Measurements from ENCODE around the gene HYCC1. TPM values are rescaled to one million over a fixed set of nuclear protein-coding genes. Genes with fewer than 3 reads are reported as not detected.
A peak's percentile ranks its signal among the peaks of the same experiment; 100 is the strongest.

The HYCC1 gene
- total RNA-seq (10 to 100 TPM in 1 of 6 donors, 1 to 10 TPM in 5; 7.6 to 15.5 (median 9.5) TPM), polyA plus RNA-seq (1 to 10 TPM; 3.8 TPM)

DNA sequence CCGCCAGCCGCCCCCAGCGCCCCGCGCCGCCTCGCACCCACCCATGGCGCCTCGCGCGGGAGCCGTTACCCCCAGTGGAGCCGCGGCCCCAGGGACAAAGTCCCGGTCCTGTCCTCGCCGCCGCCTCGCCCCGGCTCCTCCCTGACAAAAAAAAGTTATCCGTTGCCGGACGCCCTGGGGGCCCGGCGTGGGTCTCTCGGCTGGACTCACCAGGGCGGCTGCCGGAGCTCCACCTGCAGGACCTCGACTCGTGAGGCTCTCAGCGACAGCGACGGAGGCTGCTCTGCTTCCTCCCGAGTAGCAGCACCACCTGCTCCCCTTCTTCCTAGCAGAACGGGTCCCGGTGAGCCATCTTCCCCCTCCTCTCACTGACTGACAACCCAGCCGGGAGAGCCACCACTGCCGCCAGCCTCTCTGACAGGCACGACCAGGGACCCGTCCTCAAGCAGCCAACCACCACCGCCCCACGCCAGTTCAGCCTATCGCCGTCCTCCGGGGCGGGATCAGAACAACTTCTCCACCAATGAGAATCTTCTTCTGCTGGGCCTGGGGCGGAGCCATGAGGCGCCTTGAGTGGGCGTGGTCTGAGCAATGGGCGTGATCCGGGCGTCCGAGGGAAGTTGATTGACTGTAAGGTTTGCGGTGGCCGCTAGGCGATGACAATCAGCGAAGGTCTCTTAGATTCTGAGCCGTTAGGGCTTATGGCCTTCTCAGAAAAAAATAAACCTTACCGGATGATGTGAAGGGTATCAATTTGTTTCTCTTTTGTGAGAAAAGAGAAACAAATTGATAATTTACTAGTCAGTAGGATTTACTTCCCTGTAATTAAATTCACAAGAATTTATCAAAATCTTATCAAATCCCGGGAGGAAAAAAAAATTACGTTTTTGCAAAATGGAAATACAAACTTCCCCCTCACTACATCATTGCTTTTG lies at the start of gene HYCC1:
Gene HYCC1 (minus strand): TSS at position 416 of the 935 bp plus-strand sequence. CDS start 23,019 bp downstream, outside the sequence.
- Histone ChIP-seq H3K9me3 (no peaks in the 10 kb centered on the region), H3K4me1 (peaks cover 0 to 11% (median 5%) of the 10 kb centered on the region in 3 donors), H3K27me3 (no peaks in the 10 kb centered on the region), H3K4me3 (peak within 1 kb of the TSS; percentile 68 to 89 (median 77)), H3K36me3 (no peaks in the 10 kb centered on the region), H3K27ac (peak within 1 kb of the TSS; percentile 23 to 67 (median 57))
- intact Hi-C loops (cut with DNase I), result no loop called here
- 0 to 1% methylated on average over 57 to 61 of the region's 61 CpGs for WGBS, 2 donors
- peak; percentile 98 to 100 (median 99) for ATAC-seq
- TF ChIP-seq, protein P1, sequence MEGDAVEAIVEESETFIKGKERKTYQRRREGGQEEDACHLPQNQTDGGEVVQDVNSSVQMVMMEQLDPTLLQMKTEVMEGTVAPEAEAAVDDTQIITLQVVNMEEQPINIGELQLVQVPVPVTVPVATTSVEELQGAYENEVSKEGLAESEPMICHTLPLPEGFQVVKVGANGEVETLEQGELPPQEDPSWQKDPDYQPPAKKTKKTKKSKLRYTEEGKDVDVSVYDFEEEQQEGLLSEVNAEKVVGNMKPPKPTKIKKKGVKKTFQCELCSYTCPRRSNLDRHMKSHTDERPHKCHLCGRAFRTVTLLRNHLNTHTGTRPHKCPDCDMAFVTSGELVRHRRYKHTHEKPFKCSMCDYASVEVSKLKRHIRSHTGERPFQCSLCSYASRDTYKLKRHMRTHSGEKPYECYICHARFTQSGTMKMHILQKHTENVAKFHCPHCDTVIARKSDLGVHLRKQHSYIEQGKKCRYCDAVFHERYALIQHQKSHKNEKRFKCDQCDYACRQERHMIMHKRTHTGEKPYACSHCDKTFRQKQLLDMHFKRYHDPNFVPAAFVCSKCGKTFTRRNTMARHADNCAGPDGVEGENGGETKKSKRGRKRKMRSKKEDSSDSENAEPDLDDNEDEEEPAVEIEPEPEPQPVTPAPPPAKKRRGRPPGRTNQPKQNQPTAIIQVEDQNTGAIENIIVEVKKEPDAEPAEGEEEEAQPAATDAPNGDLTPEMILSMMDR (IDR thresholded peaks at IDR 0.05), result peak; percentile 39 to 66 (median 59)
- DNase-seq, result peak; percentile 96 to 99 (median 99)
- FAIRE-seq, result peak; percentile 95

DNA sequence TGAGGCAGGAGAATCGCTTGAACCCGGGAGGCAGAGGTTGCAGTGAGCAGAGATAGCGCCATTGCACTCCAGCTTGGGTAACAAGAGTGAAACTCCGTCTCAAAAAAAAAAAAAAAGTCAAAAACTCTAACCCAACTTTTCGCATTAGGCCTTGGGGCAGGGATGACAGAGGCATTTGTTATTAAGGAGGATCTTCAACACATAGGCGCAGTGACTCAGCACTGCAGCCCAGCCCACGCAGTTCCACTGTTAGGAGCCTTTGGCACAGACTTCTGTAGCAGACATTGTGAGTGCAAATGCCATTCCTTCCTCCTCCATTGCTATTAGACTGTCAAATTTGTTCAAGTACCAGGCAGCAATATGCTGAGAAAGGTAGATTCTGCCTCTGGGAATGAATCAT lies 48.5 kb upstream of the HYCC1 start:
- no peak for ATAC-seq
- Histone ChIP-seq H3K27me3 (no peaks in the 10 kb centered on the region), H3K36me3 (no peaks in the 10 kb centered on the region), H3K9me3 (no peaks in the 10 kb centered on the region), H3K4me3 (no peak overlapping the region), H3K27ac (no peak overlapping the region), H3K4me1 (no peaks in the 10 kb centered on the region)
- FAIRE-seq, result no peak
- TF ChIP-seq, protein P1 (IDR thresholded peaks at IDR 0.05), result no peak
- 91 to 93% methylated on average over 7 of the region's 7 CpGs for WGBS, 2 donors
- DNase-seq, result no peak
- intact Hi-C loops (cut with DNase I), result loop anchor here in 1 of 3 donors (10.0 kb wide), 1 partner anchor 508 kb away; no protein-coding TSS in a partner anchor

DNA sequence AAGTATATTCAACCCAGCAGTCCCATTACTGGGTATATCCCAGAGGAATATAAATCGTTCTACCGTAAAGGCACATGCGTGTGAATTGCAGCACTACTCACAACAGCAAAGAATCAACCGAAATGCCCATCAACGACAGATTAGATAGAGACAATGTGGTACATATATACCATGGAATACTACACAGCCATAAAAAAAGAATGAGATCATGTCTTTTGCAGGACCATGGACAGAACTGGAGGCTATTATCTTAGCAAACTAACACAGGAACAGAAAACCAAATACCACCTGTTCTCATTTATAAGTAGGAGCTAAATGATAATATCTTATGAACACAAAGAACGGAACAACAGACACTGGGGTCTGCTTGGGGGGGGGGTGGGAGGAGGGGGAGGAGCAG lies 47.4 kb upstream of the HYCC1 start:
- no peak for FAIRE-seq
- intact Hi-C loops (cut with DNase I), result loop anchor here in 1 of 3 donors (10.0 kb wide), 1 partner anchor 507 kb away; no protein-coding TSS in a partner anchor

DNA sequence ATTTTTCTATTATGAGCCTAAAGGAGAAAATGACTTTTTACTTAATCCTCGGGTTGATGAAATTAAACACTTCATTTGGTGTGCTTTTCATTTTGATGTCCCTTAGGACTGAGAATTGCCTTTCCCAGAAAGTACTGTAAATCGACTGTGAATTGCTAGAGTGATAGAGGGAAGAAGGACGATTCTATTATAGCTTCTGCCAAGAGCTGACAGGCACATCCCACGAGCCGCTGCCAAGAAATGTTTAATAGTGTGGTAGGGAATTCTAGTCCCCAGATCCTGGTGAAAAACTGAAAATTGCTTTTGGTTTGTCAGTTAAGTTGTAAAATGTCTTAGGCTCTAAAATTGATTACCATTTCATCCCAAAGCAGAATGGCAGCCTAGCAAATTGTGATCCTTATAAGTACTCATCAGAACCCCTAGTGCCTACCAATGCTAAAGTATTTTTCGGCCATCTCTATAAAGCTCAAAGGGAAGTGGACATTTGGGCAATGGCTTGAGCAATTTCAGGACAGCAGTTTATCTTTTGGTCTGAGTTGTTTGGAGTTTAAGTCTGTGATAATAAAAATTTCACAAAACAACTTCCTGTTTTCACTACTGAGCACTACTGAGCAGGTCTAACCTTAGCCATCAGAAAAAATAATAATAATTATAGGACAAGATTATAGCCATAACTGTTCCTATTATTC lies 44.6 kb upstream of the HYCC1 start:
- no peaks in the 10 kb centered on the region for H3K4me1 ChIP-seq
- no peaks in the 10 kb centered on the region for H3K27me3 ChIP-seq
- FAIRE-seq (no peak), ATAC-seq (no peak), DNase-seq (no peak)
- H3K27ac ChIP-seq, result no peak overlapping the region
- 47 to 55% methylated on average over 6 of the region's 6 CpGs for WGBS, 2 donors
- H3K4me3 ChIP-seq, result no peak overlapping the region
- TF ChIP-seq, protein P1 (IDR thresholded peaks at IDR 0.05), result no peak
- intact Hi-C loops (cut with DNase I), result loop anchor here in 2 of 3 donors (10.0 kb wide), 2 partner anchors 334 to 504 kb away; partner anchors contain the start of gene IL6 (in 1 of the 2)
- no peaks in the 10 kb centered on the region for H3K9me3 ChIP-seq
- H3K36me3 ChIP-seq, result no peaks in the 10 kb centered on the region

More for the DNA sequence above, 47.4 kb upstream of the HYCC1 start:
- Histone ChIP-seq H3K27me3 (no peaks in the 10 kb centered on the region), H3K4me1 (no peaks in the 10 kb centered on the region), H3K4me3 (no peak overlapping the region), H3K27ac (no peak overlapping the region), H3K36me3 (no peaks in the 10 kb centered on the region), H3K9me3 (no peaks in the 10 kb centered on the region)
- TF ChIP-seq, protein P1 (IDR thresholded peaks at IDR 0.05), result no peak
- WGBS, 2 donors, result 83 to 91% methylated on average over 6 of the region's 6 CpGs
- no peak for DNase-seq
- ATAC-seq, result no peak
